IMR-90 (cell line): ENCODE results near the gene MEGF6.

Experiments used
- BHLHE40 ChIP-seq: fragments of 150-350 bp; IDR thresholded peaks from 2 replicates; pipeline ENCODE4 v1.6.1; 2016; ENCODE audit warnings: mild to moderate bottlenecking, low read depth, low read length
- CEBPB ChIP-seq: IDR thresholded peaks from 2 replicates; pipeline ENCODE4 v1.6.1; 2012; ENCODE audit warnings: low read depth, low read length, improper control_type of control experiment
- FOS ChIP-seq: fragments of 150-350 bp; IDR thresholded peaks from 2 replicates; pipeline ENCODE4 v1.6.1; 2016; ENCODE audit warnings: low read depth, low read length
- MAZ ChIP-seq: IDR thresholded peaks from 2 replicates; pipeline ENCODE4 v1.6.1; 2012; ENCODE audit warnings: low read depth, mild to moderate bottlenecking, low read length, improper control_type of control experiment, moderate library complexity, borderline replicate concordance
- MXI1 ChIP-seq: IDR thresholded peaks from 2 replicates; pipeline ENCODE4 v1.6.1; 2012; ENCODE audit warnings: low read depth, mild to moderate bottlenecking, low read length, moderate library complexity, borderline replicate concordance
- NFE2L2 ChIP-seq: fragments of 150-350 bp; IDR thresholded peaks from 2 replicates; pipeline ENCODE4 v1.6.1; 2016; ENCODE audit warnings: low read depth, mild to moderate bottlenecking, low read length
- POLR2A ChIP-seq: IDR thresholded peaks from 2 replicates; pipeline ENCODE4 v1.6.1; 2012; ENCODE audit warnings: mild to moderate bottlenecking, low read depth, low read length
- RAD21 ChIP-seq: IDR thresholded peaks from 2 replicates; pipeline ENCODE4 v1.6.1; 2012; ENCODE audit warnings: low read length, improper control_type of control experiment
- RCOR1 ChIP-seq: IDR thresholded peaks from 2 replicates; pipeline ENCODE4 v1.6.1; 2012; ENCODE audit warnings: mild to moderate bottlenecking, low read length, improper control_type of control experiment; ENCODE audit not compliant: insufficient replicate concordance
- RFX5 ChIP-seq: IDR thresholded peaks from 2 replicates; pipeline ENCODE4 v1.8.0; 2012; ENCODE audit warnings: low read depth, mild to moderate bottlenecking, low read length, moderate library complexity
- SMC3 ChIP-seq: fragments of 150-350 bp; IDR thresholded peaks from 2 replicates; pipeline ENCODE4 v1.6.1; 2016; ENCODE audit warnings: low read depth, mild to moderate bottlenecking, antibody characterized with exemption, low read length, moderate library complexity
- TF ChIP-seq, protein P1 (sequence below): conservative IDR thresholded peaks from 2 replicates; pipeline ENCODE4 v1.5.1; 2012; ENCODE audit warnings: mild to moderate bottlenecking, low read depth, low read length, improper control_type of control experiment
- TF ChIP-seq, protein P2 (sequence below): fragments of 150-350 bp; IDR thresholded peaks from 2 replicates; pipeline ENCODE4 v1.6.1; 2017; ENCODE audit warnings: mild to moderate bottlenecking, antibody characterized with exemption, low read length, low read depth
- TF ChIP-seq, protein P3 (sequence below): fragments of 150-350 bp; IDR thresholded peaks from 2 replicates; pipeline ENCODE4 v1.6.1; 2016; ENCODE audit warnings: low read depth, mild to moderate bottlenecking, low read length, moderate library complexity, borderline replicate concordance

DNA sequence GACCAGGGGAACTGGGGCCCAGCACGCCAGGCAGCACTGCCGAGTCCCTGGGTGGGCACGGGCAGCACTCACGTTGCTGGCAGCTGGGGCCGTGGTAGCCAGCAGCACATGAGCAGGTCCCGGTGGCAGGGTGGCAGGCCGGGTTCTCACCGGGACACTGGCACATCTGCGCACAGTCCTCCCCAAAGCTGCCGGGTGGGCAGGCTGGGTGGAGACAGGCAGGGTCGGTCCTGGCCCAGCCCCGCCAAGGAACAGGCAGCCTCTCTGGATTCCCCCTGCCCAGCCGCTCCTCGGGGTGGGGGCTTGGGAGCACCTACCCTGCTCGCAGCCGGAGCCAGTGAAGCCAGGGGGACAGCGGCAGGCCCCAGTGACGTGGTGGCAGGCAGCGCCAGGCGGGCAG lies 114.4 kb downstream of the MEGF6 start:
- TF ChIP-seq RAD21 (no peak), POLR2A (no peak), RFX5 (no peak), SMC3 (no peak), BHLHE40 (no peak), MXI1 (no peak), CEBPB (no peak), FOS (no peak), MAZ (no peak), NFE2L2 (no peak), RCOR1 (no peak)
- TF ChIP-seq, protein P1, sequence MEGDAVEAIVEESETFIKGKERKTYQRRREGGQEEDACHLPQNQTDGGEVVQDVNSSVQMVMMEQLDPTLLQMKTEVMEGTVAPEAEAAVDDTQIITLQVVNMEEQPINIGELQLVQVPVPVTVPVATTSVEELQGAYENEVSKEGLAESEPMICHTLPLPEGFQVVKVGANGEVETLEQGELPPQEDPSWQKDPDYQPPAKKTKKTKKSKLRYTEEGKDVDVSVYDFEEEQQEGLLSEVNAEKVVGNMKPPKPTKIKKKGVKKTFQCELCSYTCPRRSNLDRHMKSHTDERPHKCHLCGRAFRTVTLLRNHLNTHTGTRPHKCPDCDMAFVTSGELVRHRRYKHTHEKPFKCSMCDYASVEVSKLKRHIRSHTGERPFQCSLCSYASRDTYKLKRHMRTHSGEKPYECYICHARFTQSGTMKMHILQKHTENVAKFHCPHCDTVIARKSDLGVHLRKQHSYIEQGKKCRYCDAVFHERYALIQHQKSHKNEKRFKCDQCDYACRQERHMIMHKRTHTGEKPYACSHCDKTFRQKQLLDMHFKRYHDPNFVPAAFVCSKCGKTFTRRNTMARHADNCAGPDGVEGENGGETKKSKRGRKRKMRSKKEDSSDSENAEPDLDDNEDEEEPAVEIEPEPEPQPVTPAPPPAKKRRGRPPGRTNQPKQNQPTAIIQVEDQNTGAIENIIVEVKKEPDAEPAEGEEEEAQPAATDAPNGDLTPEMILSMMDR, result no peak
- TF ChIP-seq, protein P2, sequence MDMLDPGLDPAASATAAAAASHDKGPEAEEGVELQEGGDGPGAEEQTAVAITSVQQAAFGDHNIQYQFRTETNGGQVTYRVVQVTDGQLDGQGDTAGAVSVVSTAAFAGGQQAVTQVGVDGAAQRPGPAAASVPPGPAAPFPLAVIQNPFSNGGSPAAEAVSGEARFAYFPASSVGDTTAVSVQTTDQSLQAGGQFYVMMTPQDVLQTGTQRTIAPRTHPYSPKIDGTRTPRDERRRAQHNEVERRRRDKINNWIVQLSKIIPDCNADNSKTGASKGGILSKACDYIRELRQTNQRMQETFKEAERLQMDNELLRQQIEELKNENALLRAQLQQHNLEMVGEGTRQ, result no peak
- TF ChIP-seq, protein P3, sequence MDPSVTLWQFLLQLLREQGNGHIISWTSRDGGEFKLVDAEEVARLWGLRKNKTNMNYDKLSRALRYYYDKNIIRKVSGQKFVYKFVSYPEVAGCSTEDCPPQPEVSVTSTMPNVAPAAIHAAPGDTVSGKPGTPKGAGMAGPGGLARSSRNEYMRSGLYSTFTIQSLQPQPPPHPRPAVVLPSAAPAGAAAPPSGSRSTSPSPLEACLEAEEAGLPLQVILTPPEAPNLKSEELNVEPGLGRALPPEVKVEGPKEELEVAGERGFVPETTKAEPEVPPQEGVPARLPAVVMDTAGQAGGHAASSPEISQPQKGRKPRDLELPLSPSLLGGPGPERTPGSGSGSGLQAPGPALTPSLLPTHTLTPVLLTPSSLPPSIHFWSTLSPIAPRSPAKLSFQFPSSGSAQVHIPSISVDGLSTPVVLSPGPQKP, result no peak
